Embryonic facial prominence (tissue), 1 donor: Measurements from ENCODE around the gene NDUFV1.
"Not testable (repeated sequence)": the region's sequence is repeated elsewhere in the genome, so short reads cannot be mapped to it uniquely, and the experiment has no call there.

Experiments used
- DNase-seq: peaks from one replicate; pipeline ENCODE4 v3.0.0-alpha.2; 2016; ENCODE audit errors: extremely low spot score

Gene NDUFV1

DNA sequence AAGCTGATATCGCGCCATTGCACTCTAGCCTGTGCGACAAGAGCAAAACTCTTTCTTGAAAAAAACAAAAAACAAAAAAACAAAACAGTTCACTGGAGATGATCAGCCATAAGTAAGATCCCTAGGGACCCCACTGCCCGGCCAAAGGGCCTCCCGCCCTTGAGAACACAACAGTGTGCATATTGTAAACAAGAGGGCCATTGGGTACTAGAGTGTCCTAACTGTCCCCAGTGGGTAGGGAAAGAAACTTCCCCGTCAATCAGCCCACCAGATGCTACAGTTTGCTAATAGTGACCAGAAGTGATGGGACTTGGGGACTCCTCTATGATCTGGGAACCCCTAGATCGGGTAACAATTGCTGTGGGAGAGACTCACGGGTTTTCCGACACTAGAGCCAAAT is 47.5 kb downstream of the NDUFV1 start:
- no peak for DNase-seq

DNA sequence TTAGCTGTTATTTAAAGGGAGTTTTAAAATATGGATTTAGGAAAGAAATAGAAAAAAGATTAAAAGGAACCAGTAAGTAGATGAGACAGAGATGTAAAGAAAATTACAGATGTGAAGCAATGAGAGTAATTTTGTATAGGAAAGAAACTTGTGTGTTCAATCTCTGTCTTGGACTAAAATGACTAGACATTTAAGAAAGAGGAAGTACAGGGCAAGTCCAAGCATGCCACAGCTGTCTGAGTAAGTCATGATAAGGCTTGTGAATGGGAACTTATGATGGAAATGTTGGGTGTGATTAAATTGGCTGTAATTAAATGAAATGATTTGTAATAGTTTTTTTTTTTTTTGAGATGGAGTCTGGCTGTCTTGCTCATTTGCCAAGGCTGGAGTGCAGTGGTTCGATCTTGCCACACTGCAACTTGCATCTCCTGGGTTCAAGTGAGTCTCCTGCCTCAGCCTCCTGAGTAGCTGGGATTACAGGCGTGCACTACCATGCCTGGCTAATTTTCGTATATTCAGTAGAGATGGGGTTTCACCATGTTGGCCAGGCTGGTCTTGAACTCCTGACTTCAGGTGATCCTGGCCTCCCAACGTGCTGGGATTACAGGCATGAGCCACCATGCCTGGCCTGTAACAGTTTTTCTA is 49.7 kb downstream of the NDUFV1 start:
- no peak for DNase-seq

GRCh38 chr11:67657300-67657699 is 50.6 kb downstream of the NDUFV1 start:
- no peak for DNase-seq

GRCh38 chr11:67659651-67660165 is 53.0 kb downstream of the NDUFV1 start:
- DNase-seq, result not testable (repeated sequence)

DNA sequence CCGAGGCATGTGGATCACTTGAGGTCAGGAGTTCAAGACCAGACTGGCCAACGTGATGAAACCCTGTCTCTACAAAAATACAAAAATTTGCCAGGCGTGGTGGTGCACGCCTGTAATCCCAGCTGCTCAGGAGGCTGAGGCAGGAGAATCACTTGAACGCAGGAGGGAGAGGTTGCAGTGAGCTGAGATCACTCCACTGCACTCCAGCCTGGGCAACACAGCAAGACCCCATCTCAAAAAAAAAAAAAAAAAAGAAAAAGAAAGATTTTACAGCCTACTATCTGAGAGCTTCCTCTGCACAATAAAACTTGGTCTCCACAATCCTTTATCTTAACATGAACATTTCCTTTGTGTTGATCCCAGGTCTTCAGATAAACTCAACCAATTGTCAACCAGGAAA is 54.0 kb downstream of the NDUFV1 start:
- DNase-seq, result not testable (repeated sequence)
